GM18861 (cell line): Measurements from ENCODE around the gene CLIC5.

Experiments
- ATAC-seq: cut with Tn5 transposase; IDR thresholded peaks from one replicate; pipeline ENCODE4 v1.9.1; 2021; ENCODE audit not compliant: unreplicated experiment

CLIC5 gene

DNA sequence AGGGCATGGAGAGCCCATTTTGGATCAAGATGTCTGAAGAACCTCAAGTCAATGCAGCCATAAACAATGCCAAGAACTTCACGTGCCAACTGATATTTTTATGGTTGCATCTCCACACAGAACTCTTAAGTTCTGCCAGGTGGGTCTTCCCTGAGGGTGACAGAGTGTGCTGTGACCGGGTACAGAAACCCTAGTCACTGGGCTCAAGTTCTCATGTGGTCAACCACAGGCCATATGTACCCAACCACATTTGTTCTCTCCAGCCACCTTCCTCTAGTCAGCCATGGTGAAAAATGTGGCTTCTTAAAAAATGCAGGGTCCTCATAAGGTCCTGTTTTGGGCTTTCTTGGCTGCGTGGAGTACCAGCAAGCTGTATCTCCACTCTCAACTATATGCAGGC is 48.9 kb downstream of the CLIC5 start:
- ATAC-seq = no peak

GRCh38 chr6:45966340-45966739 is 49.3 kb downstream of the CLIC5 start:
- no peak for ATAC-seq

GRCh38 chr6:45965792-45966191 is 49.9 kb downstream of the CLIC5 start:
- no peak for ATAC-seq

GRCh38 chr6:45965007-45965406 is 50.7 kb downstream of the CLIC5 start:
- no peak for ATAC-seq

DNA sequence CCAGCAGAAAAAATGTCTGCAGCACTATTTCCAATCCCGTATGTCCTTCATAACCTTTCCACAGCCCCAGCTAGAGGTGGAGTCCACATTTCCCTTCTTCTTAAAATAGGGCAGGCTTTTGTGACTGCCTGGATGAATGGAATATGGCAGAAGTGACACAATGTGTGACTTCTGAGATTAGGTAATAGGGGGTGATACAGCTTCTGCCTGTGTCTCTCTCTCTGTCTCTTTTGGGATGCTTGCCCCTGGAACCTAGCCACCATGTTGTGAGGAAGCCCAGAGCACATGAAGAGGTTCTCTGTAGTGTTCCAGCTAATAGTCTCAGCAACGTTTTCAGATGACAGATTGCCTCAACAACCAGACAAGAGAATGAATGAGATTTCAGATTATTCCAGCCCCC is 51.4 kb downstream of the CLIC5 start:
- ATAC-seq = no peak

DNA sequence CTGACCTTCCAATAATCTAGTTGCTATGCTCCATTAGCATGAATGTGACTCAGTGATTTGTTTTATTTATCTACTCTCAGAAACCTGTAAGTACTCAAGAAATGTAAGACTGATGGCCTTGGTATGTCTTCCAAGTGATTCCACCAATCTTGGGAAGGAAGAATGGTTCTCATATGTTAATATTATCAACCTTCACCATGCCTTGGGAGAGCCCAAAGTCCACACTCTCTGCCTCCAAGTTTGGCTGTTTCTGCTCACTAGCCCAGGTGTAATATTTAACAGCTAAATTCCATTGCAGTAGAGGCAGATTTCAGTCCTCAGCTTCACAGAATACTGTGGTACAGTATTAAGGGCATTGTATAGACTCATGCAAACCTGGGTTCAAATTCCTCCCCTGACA is 51.8 kb downstream of the CLIC5 start:
- no peak for ATAC-seq

- ATAC-seq = no peak
These were observed 54.5 kb downstream of the CLIC5 start for GRCh38 chr6:45961125-45961524.

GRCh38 chr6:45959534-45960145 is 56.0 kb downstream of the CLIC5 start:
- no peak for ATAC-seq

GRCh38 chr6:45956663-45957062 is 59.0 kb downstream of the CLIC5 start:
- no peak for ATAC-seq

DNA sequence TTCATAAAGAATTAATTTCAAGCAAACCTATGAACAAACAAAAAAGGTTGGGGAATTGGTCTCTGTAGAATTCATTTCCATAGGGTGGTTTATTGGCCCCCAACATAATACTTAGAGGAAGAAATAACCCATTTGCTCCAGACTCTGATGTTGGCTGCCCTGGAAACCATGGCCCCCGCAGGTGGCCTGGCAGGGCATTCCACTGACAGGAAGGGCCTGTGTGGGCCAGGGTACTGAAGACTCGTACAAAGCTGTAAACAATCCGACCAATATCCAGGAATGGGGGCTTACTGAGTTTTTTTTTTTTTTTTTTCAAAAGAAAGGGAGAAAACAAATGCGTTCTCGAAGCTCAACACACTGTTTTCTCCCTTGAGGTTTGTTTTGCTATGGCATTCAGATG is 59.5 kb downstream of the CLIC5 start:
- ATAC-seq = no peak

GRCh38 chr6:45955597-45955996 is 60.1 kb downstream of the CLIC5 start:
- ATAC-seq = no peak

GRCh38 chr6:45952546-45952945 is 63.1 kb downstream of the CLIC5 start:
- no peak for ATAC-seq

- ATAC-seq = no peak
These were observed 63.5 kb downstream of the CLIC5 start for GRCh38 chr6:45952168-45952529.

DNA sequence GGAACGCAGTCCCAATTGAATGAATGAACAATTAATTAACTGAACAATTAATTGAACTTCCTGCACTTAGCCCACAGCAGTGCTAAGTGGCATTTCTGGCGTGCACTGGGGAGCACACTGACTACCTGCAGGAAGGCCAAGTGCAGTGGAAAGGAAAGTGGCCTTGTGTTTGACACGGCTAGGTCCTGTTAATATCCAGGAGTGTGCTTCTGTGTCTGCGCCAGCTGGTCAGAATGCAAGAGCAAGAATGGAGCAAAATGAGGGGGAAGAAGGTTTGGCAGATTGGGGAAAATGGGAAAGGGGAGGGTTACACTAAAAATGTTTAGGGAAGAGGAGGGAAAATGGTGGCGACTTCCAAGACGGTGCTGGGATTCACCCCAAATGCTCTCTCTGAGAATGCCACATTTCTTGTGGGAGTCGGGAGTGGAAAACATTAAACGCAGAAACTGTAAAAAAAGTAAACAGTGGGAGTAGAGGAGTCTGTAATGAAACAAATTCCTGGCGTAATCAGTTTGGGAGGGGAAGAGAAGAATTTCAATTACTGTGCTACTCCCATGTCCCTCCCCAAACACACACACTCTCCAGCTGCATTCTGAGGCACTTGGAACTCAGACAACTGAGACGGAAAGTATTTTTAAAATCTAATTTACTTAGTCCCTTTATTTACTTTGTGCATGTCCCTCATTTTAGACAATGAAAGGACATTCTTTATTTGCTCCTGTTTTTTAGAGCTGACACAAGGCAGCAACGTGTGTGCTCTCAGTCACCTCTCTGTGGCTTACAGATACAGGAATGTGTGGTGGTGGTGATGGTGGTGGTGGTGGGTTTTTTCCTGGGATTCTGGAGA is 64.1 kb downstream of the CLIC5 start:
- ATAC-seq = no peak

DNA sequence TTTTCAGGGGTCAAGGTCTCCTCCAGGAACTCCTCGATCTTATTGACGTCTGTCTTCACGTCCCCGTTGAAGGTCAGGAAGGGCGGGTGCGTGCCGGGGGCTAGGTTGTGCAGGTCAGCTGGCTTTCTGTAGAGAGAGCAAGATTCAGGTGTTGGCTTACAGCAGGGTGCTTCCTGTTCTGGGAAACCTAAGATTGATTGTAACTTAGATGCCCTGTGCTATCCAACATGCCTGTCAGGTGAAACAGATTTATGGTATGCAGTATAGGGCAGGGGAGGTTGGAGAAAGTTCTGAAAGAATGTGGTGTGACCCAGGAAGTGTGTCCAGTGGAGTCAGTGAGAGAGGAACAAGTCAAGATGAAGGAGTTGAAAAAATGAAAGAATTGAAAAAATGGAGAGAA is 66.4 kb downstream of the CLIC5 start:
- ATAC-seq = no peak

GRCh38 chr6:45947807-45948206 is 67.9 kb downstream of the CLIC5 start:
- no peak for ATAC-seq

- no peak for ATAC-seq
These were observed 68.8 kb downstream of the CLIC5 start for GRCh38 chr6:45946887-45947286.

DNA sequence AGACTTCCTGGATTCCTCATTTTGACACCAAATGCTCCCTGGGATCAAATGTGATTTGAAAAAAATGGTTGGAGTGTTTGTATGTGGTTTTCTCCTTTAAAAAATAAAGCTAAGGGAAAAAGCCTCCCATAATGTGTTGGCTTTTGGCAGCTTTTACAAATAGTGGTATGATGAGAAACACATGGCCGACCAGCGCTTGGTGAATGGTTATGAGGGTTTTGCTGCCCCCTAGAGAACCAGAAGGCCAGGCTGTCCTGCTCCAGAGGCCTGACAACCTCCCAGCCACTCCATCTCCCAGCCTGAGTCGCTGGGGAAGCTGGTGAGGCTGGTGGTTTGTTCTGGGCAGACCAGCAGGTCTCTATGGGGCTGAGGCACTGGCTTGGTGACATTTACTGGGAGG is 69.3 kb downstream of the CLIC5 start:
- ATAC-seq = no peak

- no peak for ATAC-seq
These were observed 72.7 kb downstream of the CLIC5 start for GRCh38 chr6:45942953-45943352.

DNA sequence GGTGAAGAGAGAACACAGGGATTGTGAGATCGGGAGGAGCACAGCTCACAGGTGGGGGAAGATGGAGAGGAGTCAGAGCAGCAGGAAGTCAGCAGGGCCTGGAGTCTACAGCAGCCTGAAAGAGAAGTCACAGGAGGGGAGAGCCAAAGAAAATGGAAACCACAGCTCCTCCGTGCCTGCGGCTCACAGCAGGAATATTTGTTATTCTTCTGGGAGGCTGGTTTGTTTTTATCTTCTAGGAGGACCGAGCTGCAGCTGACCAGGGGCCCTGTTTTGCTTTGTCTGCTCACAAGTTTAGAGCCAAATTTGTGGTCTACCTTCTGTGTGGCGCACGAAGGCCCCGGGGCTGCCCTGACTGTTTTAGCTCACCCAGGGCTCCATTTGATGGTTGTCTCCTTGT is 81.8 kb downstream of the CLIC5 start:
- no peak for ATAC-seq

GRCh38 chr6:45931232-45931631 is 84.4 kb downstream of the CLIC5 start:
- no peak for ATAC-seq

- no peak for ATAC-seq
These were observed 85.1 kb downstream of the CLIC5 start for GRCh38 chr6:45930420-45931040.
